COLO668 (cell line): ENCODE measurements around the gene DYSF.

Experiments
- DNase-seq: peaks from one replicate; lab custom pipeline; 2025; ENCODE audit not compliant: unreplicated experiment; lab: John Stamatoyannopoulos, UW

The DYSF gene

DNA sequence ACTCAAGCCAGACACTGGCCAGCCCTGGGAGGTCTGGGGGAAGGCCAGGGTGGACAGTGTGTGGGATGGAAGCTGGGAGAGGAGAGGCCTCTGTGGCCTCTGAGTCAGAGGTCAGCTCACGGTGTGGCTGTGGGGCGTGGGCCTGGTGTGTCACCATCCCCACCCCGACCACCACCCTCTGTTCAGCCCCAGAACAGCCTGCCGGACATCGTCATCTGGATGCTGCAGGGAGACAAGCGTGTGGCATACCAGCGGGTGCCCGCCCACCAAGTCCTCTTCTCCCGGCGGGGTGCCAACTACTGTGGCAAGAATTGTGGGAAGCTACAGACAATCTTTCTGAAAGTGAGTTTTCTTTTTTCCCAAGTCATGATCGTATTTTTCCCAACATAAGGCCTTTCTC, 110.5 kb downstream of the DYSF start:
- DNase-seq = no peak

DNA sequence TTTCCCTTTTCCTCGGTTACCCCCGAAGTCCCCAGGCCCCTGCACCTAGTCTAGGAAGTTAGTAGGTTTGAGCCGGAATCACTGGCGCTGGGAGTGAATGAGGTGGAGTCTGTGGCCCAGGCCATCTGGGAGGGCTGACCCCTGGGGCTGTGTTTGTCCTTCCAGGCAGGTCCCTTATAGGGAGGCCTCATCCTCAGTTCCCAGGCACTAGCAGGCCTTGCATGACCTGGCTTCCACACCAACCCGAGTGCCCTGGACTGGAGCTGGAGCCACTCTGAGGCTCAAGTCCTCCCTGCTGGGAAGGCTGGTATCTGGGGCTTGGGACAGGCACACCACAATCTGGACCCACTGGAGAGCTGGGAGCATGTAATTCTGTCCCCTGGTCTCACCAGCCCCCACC, 111.0 kb downstream of the DYSF start:
- no peak for DNase-seq

DNA sequence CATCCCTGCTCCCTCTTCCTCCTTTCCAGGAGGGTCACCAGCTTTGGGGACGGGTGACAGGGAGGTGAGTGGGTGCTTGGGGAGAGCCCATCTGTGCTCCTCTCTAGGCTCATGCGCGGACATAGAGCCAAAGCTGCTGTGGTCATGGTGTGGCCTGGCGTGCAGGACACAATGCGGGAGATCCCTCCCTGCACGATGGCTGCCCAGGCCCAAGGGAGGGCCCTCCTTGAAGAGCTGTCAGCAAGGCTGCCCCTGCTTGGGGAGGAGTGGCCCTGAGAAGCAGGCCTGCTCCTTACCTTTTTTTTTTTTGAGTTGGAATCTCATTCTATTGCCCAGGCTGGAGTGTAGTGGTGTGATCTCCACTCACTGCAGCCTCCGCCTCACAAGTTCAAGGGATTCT, 111.4 kb downstream of the DYSF start:
- DNase-seq = no peak

DNA sequence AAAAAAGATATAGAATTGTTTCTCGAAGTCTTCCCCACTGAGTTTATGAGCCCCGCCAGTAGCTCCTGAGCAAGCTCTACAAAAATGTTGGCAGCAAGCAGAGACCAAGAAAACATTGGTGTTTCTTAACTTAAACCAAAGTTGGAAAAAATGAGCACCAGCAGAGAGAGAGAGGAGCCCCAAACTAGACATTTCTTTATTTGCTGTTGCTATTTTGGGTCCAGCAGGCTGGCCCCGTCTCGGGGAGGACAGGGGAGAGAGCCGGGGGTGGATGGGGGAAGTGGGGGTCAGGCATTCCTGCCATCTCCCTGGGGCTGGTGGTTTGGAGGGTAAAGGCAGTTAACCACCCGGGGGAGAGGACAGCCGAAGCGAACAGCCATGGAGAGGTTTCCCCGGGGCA, 113.0 kb downstream of the DYSF start:
- no peak for DNase-seq

DNA sequence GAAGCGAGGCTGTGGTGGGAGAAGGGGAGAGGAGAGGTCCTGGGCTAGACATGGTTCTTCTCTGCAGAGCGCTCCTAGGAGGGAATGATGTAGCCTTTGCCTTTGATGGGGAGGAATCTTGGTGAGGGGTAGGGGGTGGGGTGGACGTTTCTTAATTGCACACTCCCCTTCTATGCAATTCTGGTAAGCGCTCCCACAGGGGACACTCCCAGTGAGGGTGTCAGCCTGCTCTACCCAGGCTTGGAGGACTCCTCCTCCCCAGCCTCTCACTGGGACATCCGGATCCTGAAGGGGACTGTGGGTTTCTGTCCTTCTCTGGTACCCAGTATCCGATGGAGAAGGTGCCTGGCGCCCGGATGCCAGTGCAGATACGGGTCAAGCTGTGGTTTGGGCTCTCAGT, 114.3 kb downstream of the DYSF start:
- no peak for DNase-seq

DNA sequence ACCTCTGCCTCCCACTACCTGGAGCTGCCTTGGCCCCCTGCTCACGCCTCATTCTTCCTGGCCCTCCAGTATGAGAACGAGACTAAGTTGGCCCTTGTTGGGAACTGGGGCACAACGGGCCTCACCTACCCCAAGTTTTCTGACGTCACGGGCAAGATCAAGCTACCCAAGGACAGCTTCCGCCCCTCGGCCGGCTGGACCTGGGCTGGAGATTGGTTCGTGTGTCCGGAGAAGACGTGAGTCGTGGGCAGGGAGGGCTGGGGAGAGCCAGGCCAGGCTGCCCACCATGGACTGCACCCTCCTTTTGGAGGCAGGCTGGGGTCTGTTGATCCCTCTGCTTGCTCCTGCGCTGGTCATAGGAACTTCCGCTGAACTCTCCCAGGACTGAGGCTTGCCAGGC, 114.7 kb downstream of the DYSF start:
- no peak for DNase-seq

DNA sequence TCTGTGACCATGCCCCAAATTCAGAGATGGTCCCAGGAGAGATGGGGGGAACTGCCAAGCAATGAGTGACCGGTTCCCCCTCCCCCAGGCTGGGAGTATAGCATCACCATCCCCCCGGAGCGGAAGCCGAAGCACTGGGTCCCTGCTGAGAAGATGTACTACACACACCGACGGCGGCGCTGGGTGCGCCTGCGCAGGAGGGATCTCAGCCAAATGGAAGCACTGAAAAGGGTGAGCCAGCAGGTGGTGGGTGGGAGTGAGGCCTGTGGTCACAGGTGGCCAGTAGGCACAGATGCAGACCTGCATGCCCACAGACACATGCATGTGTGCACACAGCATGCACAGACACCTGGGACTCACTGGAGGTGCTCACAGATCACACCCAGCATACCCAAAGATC, 117.2 kb downstream of the DYSF start:
- no peak for DNase-seq

DNA sequence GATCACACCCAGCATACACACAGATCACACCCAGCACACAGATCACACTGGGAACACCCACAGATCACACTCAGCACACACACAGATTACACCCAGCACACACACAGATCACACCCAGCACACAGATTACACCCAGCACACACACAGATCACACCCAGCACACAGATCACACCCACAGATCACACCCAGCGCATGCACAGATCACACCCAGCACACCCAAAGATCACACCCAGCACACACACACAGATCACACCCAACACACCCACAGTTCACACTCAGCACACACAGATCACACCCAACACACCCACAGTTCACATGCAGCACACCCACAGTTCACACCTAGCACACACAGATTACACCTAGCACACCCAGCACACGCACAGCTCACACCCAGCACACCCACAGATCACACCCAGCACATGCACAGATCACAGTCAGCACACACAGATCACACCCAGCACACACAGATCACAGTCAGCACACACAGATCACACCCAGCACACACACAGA, 117.6 kb downstream of the DYSF start:
- DNase-seq = no peak

DNA sequence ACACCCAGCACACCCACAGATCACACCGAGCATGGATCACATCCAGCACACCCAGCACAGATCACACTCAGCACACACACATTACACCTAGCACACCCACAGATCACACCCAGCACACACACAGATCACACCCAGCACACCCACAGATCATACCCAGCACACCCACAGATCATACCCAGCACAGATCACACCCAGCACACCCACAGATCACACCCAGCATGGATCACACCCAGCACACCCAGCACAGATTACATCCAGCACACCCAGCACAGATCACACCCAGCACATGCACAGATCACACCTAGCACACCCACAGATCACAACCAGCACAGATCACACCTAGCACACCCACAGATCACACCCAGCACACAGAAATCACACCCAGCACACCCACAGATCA, 118.6 kb downstream of the DYSF start:
- DNase-seq = no peak

DNA sequence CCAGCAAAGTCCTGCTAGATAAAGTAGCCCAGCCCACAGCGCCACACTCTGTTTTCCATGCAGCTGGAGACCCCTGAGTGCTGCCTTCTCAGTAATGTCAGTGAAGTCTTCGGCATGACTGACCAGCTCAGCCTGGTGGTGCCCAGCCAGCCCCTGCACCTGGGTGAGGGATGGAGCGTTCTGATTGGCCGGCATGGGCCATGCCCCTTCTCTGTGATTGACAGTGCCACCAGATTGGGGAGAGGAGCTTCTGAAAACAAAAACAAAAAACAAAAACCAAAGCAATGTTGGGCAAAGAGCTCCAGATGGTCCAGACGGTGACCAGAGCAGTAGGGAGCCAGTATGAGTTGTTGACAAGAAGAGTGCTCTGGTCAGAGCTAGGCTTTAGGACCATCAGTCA, 122.6 kb downstream of the DYSF start:
- DNase-seq = no peak

DNA sequence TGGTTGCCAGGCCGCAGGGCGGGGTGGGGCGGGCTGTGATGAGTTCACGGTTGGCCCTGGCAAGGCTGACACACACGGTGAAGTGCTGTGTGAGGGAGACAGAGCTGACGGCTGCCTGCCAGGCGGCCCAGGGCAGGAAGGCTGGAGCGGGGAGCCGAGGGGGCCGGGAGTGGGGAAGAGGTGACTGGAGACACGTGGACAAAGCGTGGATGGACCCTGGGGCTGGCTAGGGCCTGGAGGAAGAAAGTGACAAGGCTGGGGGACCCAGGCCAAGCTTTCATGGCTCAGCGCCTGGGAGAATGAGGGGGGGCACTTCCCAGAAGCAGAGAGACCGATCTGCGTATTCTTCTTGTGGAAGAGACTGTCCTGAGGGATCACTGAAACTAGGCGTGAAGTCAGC, 123.2 kb downstream of the DYSF start:
- no peak for DNase-seq

DNA sequence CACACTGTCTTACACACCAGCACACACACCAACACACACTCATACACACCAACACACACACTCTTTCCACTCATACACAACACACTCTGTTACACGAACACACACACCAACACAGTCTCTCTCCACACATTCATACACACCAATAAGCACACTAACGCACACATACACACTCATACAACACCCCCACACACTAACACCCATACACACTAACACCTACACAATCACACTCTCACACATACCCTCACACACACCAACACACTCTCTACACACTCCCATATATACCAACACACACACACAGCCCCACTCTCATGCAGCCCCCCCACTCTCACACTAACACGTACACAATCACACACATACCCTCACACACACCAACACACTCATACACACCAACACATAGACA, 123.8 kb downstream of the DYSF start:
- DNase-seq = no peak

DNA sequence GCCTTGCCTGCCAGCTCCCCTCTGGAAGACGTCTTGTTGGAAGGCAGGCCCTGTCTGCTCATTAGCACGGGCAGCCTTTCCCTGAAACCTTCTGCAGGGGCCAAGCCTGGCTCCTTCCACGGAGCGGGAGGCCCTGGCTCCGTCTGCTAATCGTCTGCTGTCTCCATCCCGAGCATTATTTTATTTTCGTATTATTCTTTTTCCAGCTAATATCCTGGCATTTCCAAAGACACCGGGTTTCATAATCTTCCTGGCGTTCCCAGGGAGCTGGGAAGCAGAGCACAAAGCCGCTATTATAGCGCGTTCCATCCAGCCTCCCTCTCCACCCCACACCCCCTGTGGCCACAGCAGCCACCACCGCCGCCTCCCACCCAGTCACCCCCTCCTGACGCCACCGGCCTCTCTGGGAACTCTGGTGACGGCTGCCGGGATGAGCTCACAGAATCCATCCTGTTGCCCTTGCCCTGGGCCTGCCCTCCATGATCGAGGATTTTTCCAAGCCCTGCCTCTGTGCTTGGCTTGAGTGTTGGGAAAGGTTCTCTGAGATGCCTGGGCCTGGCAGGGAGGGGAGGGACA, 125.5 kb downstream of the DYSF start:
- DNase-seq = no peak

DNA sequence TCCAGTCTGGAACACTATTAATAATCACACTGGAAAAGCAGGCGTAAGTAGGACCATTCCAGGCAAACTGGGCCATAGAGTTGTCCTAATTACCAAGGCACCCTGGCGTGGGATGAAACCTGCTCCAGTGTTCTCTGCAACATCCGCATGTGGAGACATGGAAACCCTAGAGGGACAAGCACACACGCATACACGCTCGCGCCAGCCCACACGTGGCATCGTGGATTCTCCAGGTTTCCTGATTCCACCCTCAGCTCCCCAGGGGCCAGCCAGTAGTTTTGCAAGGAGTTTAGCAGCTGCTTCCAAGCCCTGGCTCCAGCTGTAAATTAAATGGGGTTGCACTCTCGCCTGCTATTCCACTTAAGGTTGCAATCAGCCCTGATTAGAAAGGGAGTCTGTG, 127.7 kb downstream of the DYSF start:
- DNase-seq = no peak

DNA sequence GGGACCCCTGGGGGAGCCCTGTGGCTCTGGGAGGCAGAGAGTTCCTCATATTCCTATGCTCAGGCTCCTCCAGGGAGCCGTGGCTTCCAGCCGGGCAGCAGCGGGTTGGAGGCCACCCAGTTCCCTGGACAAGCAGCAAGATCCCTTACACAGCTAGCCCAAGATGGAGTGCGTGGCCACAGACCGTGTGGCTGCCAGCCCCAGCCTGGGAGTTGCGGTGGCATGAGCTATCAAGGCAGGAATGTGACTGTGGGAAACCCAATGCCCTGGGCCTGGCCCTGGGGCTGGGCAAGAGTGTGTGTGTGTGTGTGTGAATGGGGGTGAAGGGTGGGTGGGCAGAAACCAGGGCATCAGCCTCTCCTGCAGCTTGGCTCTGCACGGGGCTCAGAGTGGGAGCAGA, 130.5 kb downstream of the DYSF start:
- no peak for DNase-seq

DNA sequence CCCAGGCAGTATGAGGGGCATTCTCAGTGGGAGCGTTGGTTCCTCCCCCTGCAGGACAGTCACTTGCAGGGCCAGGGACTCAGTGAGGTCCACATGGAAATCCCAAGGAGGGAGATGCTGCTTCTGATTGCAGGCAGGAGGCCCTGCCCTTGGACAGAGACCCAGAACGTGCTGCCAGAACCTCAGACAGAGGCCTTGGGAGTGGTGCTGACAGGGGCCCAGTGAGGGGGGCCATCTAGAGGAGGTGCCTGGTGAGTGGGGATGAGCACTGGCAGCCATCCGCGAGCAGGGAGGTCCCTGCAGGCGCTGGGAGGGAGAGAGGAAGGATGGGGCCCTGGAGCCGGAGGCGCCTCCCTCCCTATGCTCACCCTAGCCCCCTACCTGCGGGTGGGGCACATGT, 133.1 kb downstream of the DYSF start:
- DNase-seq = no peak

DNA sequence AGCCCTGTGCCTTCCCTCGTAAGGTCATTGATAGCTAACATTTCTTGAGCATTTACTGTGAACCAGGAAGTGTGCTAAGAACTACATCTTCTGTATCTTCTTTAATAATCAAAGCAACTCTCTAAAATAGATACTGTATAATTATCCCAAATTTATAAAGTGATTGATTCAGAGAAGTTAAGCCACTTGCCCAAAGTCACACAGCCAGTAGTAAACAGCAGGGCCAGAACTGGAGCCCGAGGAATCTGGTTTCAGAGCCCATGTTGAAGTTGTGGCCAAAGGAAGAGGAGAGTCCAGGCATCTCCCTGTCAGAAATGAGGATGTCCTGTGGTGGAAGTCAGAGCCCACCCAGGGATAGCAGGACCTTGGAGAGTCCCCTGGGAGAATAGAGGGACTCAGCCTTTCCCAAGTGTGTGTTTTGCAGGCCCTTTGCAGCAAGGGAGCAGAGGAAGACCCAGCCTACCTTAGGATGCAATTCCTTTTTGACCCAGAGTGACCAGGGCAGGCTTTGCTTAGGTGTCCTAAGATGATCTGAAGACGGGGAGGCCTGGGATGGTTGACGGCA, 134.2 kb downstream of the DYSF start:
- DNase-seq = no peak

DNA sequence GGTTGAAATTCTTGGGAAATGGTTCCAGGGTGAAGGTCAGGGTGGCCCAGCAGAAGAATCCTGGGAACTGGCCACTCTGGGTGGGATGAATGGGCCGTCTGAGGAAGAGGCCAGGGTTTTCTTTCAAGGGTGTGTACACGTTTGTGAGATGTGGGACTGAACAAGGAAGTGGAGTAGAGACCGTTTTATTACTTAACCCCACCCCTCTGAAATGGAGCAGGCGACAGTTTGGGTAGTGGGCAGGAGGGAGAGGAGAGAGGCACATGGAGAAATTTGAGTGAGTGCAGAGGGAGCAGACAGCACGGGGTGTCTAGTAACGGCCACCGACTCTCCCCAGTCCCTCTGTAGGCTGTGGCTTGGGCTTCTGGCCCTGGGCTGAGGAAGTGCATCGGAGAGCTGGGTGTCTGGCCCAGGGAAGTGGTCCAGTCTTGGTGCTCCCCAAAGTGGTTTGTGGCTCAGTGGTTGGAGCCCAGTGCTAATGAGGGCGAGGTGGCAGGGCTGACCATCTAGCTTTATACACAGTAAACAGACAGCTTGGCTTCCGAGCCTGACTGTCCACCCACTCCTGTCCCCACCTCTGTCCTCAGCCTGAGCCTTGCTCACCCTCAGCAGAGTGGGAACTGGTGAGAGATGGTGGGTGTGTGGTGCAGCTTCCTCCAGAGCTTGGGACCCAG, 135.3 kb downstream of the DYSF start:
- DNase-seq = no peak

DNA sequence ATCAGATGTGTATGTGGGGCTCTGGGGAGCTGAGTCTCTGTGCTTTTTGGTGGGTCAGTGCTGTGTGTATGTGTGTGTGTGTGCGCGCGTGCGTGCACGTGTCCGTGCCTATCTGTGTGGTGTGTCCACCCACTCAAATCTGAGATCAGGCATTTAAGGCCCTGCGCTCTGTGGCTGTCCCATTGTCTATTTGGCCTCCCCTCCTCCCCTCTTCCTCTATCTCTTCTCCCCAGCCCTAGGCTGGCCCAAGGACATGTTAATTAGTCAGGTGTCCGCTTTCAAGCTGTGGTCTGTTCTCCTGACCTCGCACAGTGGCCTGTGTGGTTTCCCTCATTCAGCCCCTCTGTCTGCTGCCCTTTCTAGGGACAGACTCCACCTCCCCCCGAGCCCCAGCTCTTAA, 136.4 kb downstream of the DYSF start:
- no peak for DNase-seq

DNA sequence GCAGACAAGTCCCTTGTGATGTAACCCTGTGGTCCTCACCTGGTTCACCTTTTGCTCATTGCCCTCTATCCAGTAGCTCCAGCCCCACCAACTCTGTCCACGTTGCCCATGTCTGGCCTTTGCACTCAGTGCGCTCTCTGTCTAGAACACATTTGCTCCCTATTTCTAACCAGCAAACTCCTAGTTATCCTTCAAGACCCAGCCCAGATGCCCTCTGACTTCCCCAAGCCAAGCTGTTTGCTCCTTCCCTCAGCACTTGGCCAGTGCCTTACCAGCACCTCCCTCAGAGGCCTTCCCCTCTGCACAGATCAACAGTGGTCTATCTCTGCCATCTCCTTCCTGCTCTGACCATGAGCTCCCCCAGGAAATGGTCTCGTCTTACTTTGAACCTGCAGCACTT, 137.7 kb downstream of the DYSF start:
- no peak for DNase-seq

DNA sequence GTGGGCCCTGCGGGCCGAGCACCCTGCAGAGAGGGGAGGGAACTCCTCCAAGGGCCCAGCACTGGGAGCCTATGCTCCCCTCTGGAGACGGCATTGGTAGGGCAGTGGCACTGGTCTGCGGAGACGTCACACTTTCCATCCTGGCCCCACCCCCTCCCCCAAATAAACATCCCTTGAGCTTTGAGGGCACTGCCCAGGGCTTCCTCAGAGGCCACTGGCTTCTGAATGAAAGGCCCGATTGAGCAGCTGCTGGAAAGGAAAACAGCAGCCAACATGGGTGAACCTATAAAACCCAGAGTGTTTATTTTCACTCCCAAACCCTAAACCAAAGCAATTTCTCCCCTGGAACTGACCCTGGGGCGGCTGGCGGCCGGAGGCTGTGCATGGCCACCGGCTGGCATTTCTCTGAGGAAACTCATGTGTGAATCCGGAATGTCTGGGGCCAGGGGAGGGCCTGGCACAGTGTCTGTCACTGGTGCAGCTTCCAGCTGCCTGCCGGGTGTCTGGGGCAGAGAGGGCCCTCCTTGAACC, 138.9 kb downstream of the DYSF start:
- DNase-seq = no peak

DNA sequence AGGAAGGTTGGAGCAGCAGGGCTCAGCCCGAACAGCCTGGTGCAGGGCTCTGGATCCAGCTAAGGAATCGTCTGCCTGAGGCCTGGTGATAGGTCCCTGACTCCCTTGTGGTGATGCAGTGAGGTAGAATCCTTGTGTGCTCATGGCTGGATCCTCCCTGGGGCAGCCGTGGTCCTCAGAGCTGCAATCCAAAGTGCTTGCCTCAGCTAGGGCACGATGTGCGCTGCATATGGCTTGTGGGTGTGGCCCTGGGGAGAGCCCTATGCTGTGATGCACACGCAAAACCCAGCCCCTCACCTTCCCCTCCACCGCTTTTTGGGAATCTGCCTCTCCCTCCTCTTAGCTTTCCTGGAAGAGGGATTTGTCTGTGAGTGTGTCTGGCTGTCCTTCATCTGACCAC, 142.2 kb downstream of the DYSF start:
- DNase-seq = no peak

DNA sequence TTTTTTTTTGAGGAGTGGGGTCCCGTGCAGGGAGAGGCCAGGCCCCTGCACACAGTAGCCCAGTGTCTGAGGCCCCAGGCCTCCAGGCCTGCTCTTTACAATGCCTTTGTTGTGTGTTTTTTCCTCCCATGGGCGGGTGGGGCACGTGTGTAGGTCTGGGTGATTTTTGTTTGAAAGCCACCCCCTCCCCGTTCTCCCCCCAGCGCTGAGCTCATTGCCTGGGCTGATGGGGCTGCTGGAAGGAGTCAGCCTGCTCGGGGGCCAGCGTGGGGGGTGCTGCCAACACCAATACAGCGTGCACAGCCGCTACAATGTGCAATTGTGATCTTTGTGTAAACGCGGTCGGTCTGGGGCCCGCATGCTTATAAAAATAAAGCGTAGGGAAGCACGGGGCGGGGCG, 142.7 kb downstream of the DYSF start:
- DNase-seq = no peak
